Measurements from ENCODE around the gene ZSWIM4. TPM values are rescaled to one million over a fixed set of nuclear protein-coding genes. Genes with fewer than 3 reads are reported as not detected.

The ZSWIM4 gene
- total and polyA plus RNA-seq, 10 of the 15 experiments (the other 5 are each of a cell fraction or from before 2014, with no cell fraction given): 0.73 to 11.1 (median 1.8) TPM; not detected in 2

DNA sequence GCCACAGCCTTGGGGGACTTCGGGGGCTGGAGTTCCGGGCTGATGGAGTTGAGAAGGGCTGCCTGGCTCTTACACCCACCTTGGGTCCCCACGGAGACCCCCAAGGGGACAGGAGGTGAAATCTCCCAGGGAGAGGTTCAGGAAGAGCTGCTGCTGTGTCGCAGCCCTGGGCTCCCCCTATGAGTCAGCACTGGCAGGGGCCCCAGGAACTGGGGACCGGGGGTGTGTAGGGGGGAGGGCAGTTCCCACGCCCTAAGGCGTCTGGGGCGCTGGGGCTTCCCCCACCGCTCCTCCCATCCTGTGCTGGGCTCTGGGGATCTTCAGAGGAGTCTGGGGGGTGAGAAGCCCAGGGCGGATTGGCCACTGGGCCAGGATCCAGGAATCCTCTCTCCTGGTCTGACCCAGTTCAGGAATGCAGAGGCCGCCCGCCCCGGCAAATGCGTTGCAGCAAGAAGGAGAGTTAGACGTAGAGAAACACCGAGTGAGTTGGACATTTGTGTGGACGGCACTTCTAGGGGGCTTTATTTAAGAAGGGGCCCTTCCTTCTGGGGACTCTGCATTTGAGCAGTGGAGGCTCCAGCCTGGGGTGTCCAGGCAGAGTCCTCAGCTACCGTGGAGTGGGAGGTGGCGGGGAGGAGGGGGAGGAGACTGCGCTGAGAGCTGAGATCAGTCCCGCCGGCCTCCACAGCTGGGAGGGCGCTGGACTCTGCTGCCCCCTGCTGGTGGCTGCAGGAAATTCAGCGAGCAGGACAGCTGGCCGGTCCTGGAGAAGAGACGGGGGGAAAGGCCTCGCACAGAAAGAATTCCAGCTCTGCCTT is 66.7 kb downstream of the ZSWIM4 start (continued):
- TF ChIP-seq, protein P1, sequence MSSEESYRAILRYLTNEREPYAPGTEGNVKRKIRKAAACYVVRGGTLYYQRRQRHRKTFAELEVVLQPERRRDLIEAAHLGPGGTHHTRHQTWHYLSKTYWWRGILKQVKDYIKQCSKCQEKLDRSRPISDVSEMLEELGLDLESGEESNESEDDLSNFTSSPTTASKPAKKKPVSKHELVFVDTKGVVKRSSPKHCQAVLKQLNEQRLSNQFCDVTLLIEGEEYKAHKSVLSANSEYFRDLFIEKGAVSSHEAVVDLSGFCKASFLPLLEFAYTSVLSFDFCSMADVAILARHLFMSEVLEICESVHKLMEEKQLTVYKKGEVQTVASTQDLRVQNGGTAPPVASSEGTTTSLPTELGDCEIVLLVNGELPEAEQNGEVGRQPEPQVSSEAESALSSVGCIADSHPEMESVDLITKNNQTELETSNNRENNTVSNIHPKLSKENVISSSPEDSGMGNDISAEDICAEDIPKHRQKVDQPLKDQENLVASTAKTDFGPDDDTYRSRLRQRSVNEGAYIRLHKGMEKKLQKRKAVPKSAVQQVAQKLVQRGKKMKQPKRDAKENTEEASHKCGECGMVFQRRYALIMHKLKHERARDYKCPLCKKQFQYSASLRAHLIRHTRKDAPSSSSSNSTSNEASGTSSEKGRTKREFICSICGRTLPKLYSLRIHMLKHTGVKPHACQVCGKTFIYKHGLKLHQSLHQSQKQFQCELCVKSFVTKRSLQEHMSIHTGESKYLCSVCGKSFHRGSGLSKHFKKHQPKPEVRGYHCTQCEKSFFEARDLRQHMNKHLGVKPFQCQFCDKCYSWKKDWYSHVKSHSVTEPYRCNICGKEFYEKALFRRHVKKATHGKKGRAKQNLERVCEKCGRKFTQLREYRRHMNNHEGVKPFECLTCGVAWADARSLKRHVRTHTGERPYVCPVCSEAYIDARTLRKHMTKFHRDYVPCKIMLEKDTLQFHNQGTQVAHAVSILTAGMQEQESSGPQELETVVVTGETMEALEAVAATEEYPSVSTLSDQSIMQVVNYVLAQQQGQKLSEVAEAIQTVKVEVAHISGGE (CRISPR knock-in tag; IDR thresholded peaks at IDR 0.05): no peak
- TF ChIP-seq, protein P2, sequence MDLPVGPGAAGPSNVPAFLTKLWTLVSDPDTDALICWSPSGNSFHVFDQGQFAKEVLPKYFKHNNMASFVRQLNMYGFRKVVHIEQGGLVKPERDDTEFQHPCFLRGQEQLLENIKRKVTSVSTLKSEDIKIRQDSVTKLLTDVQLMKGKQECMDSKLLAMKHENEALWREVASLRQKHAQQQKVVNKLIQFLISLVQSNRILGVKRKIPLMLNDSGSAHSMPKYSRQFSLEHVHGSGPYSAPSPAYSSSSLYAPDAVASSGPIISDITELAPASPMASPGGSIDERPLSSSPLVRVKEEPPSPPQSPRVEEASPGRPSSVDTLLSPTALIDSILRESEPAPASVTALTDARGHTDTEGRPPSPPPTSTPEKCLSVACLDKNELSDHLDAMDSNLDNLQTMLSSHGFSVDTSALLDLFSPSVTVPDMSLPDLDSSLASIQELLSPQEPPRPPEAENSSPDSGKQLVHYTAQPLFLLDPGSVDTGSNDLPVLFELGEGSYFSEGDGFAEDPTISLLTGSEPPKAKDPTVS (IDR thresholded peaks at IDR 0.05; ENCODE audit: low read depth, low read length): 0 out of 2 replicates have a peak, but pooled peaks have one; percentile 45
- peak; percentile 74 for TF ChIP-seq RUNX3 (IDR thresholded peaks at IDR 0.05; ENCODE audit: low read length)
- TF ChIP-seq, protein P3, sequence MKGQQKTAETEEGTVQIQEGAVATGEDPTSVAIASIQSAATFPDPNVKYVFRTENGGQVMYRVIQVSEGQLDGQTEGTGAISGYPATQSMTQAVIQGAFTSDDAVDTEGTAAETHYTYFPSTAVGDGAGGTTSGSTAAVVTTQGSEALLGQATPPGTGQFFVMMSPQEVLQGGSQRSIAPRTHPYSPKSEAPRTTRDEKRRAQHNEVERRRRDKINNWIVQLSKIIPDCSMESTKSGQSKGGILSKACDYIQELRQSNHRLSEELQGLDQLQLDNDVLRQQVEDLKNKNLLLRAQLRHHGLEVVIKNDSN (IDR thresholded peaks at IDR 0.05; ENCODE audit: borderline replicate concordance, extremely low read length, insufficient read depth, low read depth, low read length): no peak
- TF ChIP-seq SPI1 (IDR thresholded peaks at IDR 0.05; ENCODE audit: borderline replicate concordance, insufficient read depth, low read depth, low read length): peak; percentile 36; the same call in 1 of the 2 replicates
- TF ChIP-seq NR2F1 (conservative IDR thresholded peaks at IDR 0.05): peak; percentile 93
- TF ChIP-seq MEF2A (IDR thresholded peaks at IDR 0.05; ENCODE audit: insufficient read depth, low read depth, low read length): peak; percentile 76; the same call in 1 of the 2 replicates
- TF ChIP-seq, protein P4, sequence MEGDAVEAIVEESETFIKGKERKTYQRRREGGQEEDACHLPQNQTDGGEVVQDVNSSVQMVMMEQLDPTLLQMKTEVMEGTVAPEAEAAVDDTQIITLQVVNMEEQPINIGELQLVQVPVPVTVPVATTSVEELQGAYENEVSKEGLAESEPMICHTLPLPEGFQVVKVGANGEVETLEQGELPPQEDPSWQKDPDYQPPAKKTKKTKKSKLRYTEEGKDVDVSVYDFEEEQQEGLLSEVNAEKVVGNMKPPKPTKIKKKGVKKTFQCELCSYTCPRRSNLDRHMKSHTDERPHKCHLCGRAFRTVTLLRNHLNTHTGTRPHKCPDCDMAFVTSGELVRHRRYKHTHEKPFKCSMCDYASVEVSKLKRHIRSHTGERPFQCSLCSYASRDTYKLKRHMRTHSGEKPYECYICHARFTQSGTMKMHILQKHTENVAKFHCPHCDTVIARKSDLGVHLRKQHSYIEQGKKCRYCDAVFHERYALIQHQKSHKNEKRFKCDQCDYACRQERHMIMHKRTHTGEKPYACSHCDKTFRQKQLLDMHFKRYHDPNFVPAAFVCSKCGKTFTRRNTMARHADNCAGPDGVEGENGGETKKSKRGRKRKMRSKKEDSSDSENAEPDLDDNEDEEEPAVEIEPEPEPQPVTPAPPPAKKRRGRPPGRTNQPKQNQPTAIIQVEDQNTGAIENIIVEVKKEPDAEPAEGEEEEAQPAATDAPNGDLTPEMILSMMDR (IDR thresholded peaks at IDR 0.05 in 2 of 3, conservative IDR thresholded peaks at IDR 0.05 in 1 of 3; ENCODE audit: control insufficient read depth in 2 of 3, extremely low read depth in 1 of 3, insufficient read depth in 1 of 3, low read depth in 3 of 3, low read length in 3 of 3): peak; percentile 87 to 98 (median 93)
- no peak for TF ChIP-seq SIX5 (IDR thresholded peaks at IDR 0.05; ENCODE audit: low read depth, low read length, severe bottlenecking)
- peak; percentile 92 for TF ChIP-seq JUND (IDR thresholded peaks at IDR 0.05; ENCODE audit: low read depth, low read length)
- TF ChIP-seq GABPA (IDR thresholded peaks at IDR 0.05; ENCODE audit: low read depth): no peak
- TF ChIP-seq PAX8 (IDR thresholded peaks at IDR 0.05): no peak
- no peak for TF ChIP-seq NR2C2 (IDR thresholded peaks at IDR 0.05; ENCODE audit: borderline replicate concordance, control insufficient read depth, insufficient read length, low read depth)
- TF ChIP-seq TARDBP (IDR thresholded peaks at IDR 0.05; ENCODE audit: borderline replicate concordance): 0 out of 2 replicates have a peak, but pooled peaks have one; percentile 41
- peak; percentile 100 for TF ChIP-seq GATAD2B (conservative IDR thresholded peaks at IDR 0.05; ENCODE audit: low read depth)
- peak; percentile 56 to 72; a peak in 3 of 4 replicates for TF ChIP-seq BHLHE40 (IDR thresholded peaks at IDR 0.05; ENCODE audit: borderline replicate concordance in 1 of 2, low read depth in 2 of 2, low read length in 1 of 2)

All from GM12878 (cell line).